Measurements from ENCODE around the gene PI4KB.
"Not testable (repeated sequence)": the region's sequence is repeated elsewhere in the genome, so short reads cannot be mapped to it uniquely, and the experiment has no call there.

The PI4KB gene

GRCh38 chr1:151327223-151327902 is at the start of gene PI4KB:
Gene PI4KB (minus strand): TSS chr1:151327416. CDS start chr1:151316481, 10,935 bp downstream.
- DNase-seq = peak; percentile 100

GRCh38 chr1:151373196-151373595 is 46.0 kb upstream of the PI4KB start:
- no peak for DNase-seq

GRCh38 chr1:151372058-151372934 is 45.1 kb upstream of the PI4KB start, which contains the start of gene SELENBP1:
Gene SELENBP1 (minus strand): TSS chr1:151372705. CDS start chr1:151372641, 64 bp downstream.
- DNase-seq = peak; percentile 75

DNA sequence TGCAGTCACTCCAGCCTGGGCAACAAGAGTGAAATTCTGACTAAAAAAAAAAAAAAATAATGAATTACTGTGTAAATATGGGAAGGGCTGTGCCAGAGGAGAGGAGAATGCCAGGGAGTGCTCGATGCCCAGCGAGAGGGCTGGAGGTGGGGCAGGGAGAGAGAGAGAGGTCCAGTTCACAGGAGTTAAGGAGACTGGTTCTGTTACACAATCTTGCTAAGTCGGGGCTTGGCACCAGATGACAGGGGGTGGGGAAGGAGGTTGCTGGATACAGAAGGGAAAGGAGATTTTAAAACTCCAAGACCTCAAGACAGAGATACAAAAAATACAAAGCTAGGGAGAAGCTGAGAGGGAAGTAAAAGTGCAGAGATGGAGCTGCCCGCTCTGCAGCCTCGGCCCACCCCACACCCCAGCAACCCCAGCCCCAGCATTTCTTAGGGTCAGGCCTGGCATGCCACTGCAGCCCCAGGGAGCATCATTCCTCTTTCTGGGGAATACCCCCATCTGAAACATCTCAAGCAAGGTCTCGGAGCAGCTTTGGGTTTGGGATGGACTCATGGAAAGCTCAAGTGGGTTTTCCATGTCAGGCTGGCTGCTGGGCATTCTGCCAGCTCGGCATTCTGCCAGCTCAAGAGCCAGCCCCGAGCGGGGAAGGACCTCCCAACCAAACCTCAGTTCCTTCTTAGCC is 44.3 kb upstream of the PI4KB start:
- DNase-seq = peak; percentile 83

- peak; percentile 23 for DNase-seq
These were observed 43.1 kb upstream of the PI4KB start for GRCh38 chr1:151370211-151370911.

GRCh38 chr1:151369621-151370048 is 42.4 kb upstream of the PI4KB start:
- no peak for DNase-seq

- DNase-seq = no peak
These were observed 42.0 kb upstream of the PI4KB start for GRCh38 chr1:151369302-151369610.

DNA sequence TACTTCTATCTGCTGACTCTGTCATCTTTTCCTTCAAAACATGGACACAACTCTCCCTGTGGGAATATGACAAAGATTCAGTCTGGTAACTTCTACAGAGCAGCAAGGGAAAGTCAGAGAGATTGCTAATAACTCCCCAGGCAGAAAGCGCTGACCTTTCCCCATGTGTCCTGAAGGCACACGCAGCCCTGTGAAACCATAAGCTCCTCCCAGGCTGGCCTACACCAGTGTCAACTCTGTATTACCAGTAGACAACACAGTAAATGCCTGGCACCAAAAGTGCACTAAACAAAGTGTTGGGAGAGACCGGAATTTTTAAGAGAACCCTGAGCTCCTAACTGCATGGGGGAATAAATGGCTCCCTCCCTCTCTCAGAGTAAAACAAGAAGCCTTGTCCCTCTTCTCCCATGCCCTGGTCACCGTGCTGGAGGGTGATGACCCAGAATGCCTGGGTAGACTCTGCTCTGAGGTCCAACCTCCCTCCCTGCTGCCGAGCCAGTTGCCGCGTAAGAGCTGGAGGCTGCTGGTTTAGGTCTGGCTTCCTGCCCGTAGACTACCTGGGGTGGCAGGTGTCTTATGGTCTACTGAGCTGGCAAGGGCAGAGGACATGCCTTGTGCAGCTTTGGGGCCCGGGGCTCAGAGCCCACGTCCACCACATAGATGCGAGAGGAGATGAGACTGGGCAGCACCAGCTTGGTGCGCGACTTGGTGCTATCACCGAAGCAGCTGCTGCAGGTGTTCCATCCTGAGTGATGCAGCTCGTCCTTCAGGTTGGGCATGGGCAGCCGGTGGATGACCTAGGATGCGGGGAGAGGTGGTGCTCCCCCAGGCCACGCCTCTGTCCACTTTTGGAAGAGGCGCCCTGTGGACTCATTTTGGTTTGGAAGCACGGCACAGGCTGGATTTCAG is 41.4 kb upstream of the PI4KB start:
- DNase-seq = no peak

- no peak for DNase-seq
These were observed 40.6 kb upstream of the PI4KB start for GRCh38 chr1:151367658-151368392.

GRCh38 chr1:151364996-151365395 is 37.8 kb upstream of the PI4KB start:
- DNase-seq = no peak

- no peak for DNase-seq
These were observed 35.3 kb upstream of the PI4KB start for GRCh38 chr1:151362308-151363155.

DNA sequence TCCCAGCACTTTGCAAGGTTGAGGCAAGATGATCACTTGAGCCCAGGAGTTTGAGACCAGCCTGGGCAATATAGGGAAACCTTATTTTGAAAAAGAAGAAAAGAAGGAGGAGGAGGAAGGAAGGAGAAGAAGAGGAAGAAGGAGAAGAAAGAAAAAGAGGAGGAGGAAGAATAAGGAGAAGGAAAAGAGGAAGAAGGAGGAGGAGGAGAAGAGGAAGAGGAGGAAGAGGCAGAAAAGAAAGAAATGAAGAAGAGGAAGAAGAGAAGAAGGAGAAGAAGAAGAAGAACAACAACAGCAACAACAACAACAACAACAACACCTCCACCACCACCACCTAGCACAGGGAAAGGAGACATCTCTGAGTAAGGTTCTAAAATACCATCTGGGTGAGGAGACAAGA is 34.7 kb upstream of the PI4KB start:
- DNase-seq = no peak

DNA sequence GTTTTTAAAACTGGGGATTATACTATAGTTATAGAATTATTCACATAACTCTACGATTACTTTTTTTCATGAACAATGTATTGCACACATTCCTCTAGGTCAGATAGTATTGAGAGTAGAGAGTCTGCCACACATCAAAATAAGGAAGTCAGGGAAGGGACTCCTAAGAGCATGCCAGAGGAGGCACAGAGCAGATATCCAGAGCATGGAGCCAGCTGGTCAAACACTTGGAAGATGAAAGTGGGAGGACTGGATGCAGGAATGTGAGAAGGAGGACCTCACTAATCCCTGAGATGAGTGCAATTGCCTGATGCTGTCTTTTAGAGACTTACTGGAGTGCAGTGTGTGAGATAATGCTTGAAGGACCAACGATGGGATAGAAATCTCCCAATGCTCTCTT is 29.5 kb upstream of the PI4KB start:
- peak; percentile 51 for DNase-seq

GRCh38 chr1:151352021-151352718 is 25.0 kb upstream of the PI4KB start:
- DNase-seq = no peak

GRCh38 chr1:151350323-151350722 is 23.1 kb upstream of the PI4KB start:
- not testable (repeated sequence) for DNase-seq

DNA sequence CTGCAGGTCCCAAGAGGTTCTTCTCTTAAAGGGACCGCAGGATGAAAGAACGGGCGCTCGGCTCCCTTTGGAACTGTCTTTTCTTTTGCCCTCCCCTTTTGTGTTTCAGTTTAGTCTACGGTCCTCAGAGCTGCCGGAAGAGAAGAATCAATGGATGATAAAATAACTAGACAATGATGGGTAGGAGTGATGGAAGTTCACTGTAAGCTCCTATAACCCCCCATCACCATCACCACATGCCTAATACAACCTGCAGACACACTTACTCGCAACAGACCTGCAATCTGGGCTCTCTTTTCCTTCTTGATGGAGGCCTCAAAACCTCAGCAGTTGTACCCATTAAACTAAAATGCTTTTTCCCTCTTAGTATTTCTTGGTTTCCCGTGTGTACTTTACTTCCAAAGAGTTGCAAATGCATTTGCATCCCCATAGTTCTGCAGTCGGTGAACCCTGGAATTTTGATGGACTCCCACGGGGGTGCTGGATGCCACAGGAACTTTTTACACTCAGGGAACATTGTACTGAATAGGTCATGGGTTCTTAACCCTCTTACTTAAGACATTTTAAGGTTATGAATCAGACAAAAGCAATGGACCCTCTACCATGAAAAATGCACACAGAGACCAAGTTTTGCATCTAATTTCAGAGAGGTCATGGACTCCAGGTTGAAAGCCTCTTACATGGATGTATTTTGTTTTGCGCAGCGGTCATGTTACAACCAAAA is 20.5 kb upstream of the PI4KB start:
- DNase-seq = no peak

GRCh38 chr1:151346769-151347522 is 19.7 kb upstream of the PI4KB start, which contains the start of gene RFX5:
Gene RFX5 (minus strand): TSS chr1:151347252. CDS start chr1:151346320, 932 bp downstream.
- peak; percentile 100 for DNase-seq

All from NCI-H82 (cell line).